Liver (tissue), 9 donors: Measurements from ENCODE around the gene TMTC1. TPM values are rescaled to one million over a fixed set of nuclear protein-coding genes. Genes with fewer than 3 reads are reported as not detected.

Source experiments
- DNase-seq: peaks from one replicate; pipeline ENCODE4 v3.0.0-alpha.2; 2017; ENCODE audit warnings: low spot score
- H3K27ac ChIP-seq, 2 donors: one replicate each; pipeline ENCODE4 v1.7.0; 2013; ENCODE audit warnings: inconsistent platforms in 2 of 2, low read length in 2 of 2, control low read depth in 1 of 2, low read depth in 1 of 2, mild to moderate bottlenecking in 1 of 2
- H3K27me3 ChIP-seq, 4 donors: one replicate each; pipeline versions ENCODE4 v1.6.1 to v1.7.0; 2013; ENCODE audit warnings: low read length in 3 of 4, inconsistent platforms in 1 of 4, mild to moderate bottlenecking in 1 of 4, moderate library complexity in 1 of 4; ENCODE audit not compliant: control insufficient read depth in 4 of 4, insufficient read depth in 4 of 4
- H3K36me3 ChIP-seq, 4 donors: one replicate each; pipeline versions ENCODE4 v1.6.1 to v1.7.0; 2013; ENCODE audit warnings: low read length in 3 of 4, mild to moderate bottlenecking in 3 of 4, low read depth in 1 of 4, moderate library complexity in 1 of 4; ENCODE audit not compliant: control insufficient read depth in 4 of 4, insufficient read depth in 3 of 4
- H3K4me1 ChIP-seq, 4 donors: one replicate each; pipeline versions ENCODE4 v1.6.1 to v1.7.0; 2013; ENCODE audit warnings: low read length in 3 of 4, mild to moderate bottlenecking in 3 of 4, moderate library complexity in 1 of 4; ENCODE audit not compliant: control insufficient read depth in 4 of 4, insufficient read depth in 4 of 4
- H3K4me3 ChIP-seq, 3 donors: one replicate each; pipeline versions ENCODE4 v1.6.1 to v1.7.0; 2013; ENCODE audit warnings: low read length in 3 of 3, control low read depth in 1 of 3, low read depth in 1 of 3, mild to moderate bottlenecking in 1 of 3
- H3K9ac ChIP-seq, 2 donors: one replicate each; pipeline ENCODE4 v1.7.0; 2013; ENCODE audit warnings: low read length in 2 of 2, mild to moderate bottlenecking in 2 of 2, moderate library complexity in 2 of 2, control low read depth in 1 of 2, low read depth in 1 of 2
- H3K9me3 ChIP-seq, 4 donors: one replicate each; pipeline versions ENCODE4 v1.6.1 to v1.7.0; 2013; ENCODE audit warnings: low read length in 3 of 4; ENCODE audit not compliant: control insufficient read depth in 4 of 4
- CTCF ChIP-seq: fragments of 150-350 bp; IDR thresholded peaks from 2 replicates; pipeline ENCODE4 v1.5.1; 2017; ENCODE audit warnings: improper control_type of control experiment, low read depth, low read length; ENCODE audit not compliant: missing input control
- EGR1 ChIP-seq, 2 donors: IDR thresholded peaks; 2 replicates each; pipeline ENCODE4 v1.6.1; 2016 to 2018; ENCODE audit warnings: antibody characterized with exemption in 2 of 2, low read depth in 2 of 2
- FOXA1 ChIP-seq: IDR thresholded peaks from 2 replicates; pipeline ENCODE4 v1.6.1; 2016; ENCODE audit warnings: antibody characterized with exemption
- FOXA2 ChIP-seq: IDR thresholded peaks from 2 replicates; pipeline ENCODE4 v1.6.1; 2016; ENCODE audit warnings: antibody characterized with exemption
- GABPA ChIP-seq, 2 donors: IDR thresholded peaks in 1 of 2; conservative IDR thresholded peaks in 1 of 2; 2 replicates each; pipeline ENCODE4 v1.6.1; 2016; ENCODE audit warnings: antibody characterized with exemption in 2 of 2, mild to moderate bottlenecking in 1 of 2, moderate library complexity in 1 of 2
- HNF4A ChIP-seq, 2 donors: conservative IDR thresholded peaks; 2 replicates each; pipeline ENCODE4 v1.6.1; 2016; ENCODE audit warnings: antibody characterized with exemption in 2 of 2, mild to moderate bottlenecking in 2 of 2
- HNF4G ChIP-seq: IDR thresholded peaks from 2 replicates; pipeline ENCODE4 v1.6.1; 2016; ENCODE audit warnings: antibody characterized with exemption
- JUND ChIP-seq, 2 donors: IDR thresholded peaks; 2 replicates each; pipeline ENCODE4 v1.6.1; 2016; ENCODE audit warnings: antibody characterized with exemption in 2 of 2
- NR2F2 ChIP-seq: IDR thresholded peaks from 2 replicates; pipeline ENCODE4 v1.6.1; 2016; ENCODE audit warnings: antibody characterized with exemption
- RAD21 ChIP-seq, 2 donors: IDR thresholded peaks; 2 replicates each; pipeline ENCODE4 v1.6.1; 2016; ENCODE audit warnings: antibody characterized with exemption in 2 of 2, mild to moderate bottlenecking in 2 of 2
- REST ChIP-seq: IDR thresholded peaks from 2 replicates; pipeline ENCODE4 v1.6.1; 2016; ENCODE audit warnings: antibody characterized with exemption, mild to moderate bottlenecking
- RXRA ChIP-seq, 2 donors: IDR thresholded peaks; 2 replicates each; pipeline ENCODE4 v1.6.1; 2017 to 2018; ENCODE audit warnings: antibody characterized with exemption in 2 of 2, mild to moderate bottlenecking in 1 of 2
- SP1 ChIP-seq: IDR thresholded peaks from 2 replicates; pipeline ENCODE4 v1.6.1; 2018; ENCODE audit warnings: antibody characterized with exemption, mild to moderate bottlenecking
- TAF1 ChIP-seq: conservative IDR thresholded peaks from 2 replicates; pipeline ENCODE4 v1.6.1; 2016; ENCODE audit warnings: antibody characterized with exemption, mild to moderate bottlenecking
- YY1 ChIP-seq: IDR thresholded peaks from 2 replicates; pipeline ENCODE4 v1.6.1; 2016; ENCODE audit warnings: antibody characterized with exemption, mild to moderate bottlenecking
- WGBS: extraction: QIAGEN DNeasy Blood & Tissue Kit; methylation state at CpG from one replicate; pipeline ENCODE4 v1.1.7; 2013; 5-methylcytosine and 5-hydroxymethylcytosine counted together
- polyA plus RNA-seq, 2 donors: library from polyadenylated mRNA; stranded (reverse) in 1 of 2; unstranded in 1 of 2; fragments of 200-250 nt in 1 of 2; fragments of >200 nt in 1 of 2; fragmentation: Nextera tagmentation in 1 of 2; extraction: Ambion mirVana in 1 of 2; gene quantifications; one replicate each; pipeline versions ENCODE4 v1.2.1 to v1.2.3, GENCODE V29; 2013 to 2015
- total RNA-seq, 2 donors: library from RNA; depleted of rRNA; stranded (reverse); fragments of >200 nt; gene quantifications; one replicate each; pipeline ENCODE4 v1.2.3, GENCODE V29; 2014
- TF ChIP-seq, protein P1 (sequence below): IDR thresholded peaks from 2 replicates; pipeline ENCODE4 v1.6.1; 2016; ENCODE audit warnings: antibody characterized with exemption
- TF ChIP-seq, protein P2 (sequence below): IDR thresholded peaks from 2 replicates; pipeline ENCODE4 v1.6.1; 2016; ENCODE audit warnings: antibody characterized with exemption
- donor health status: healthy.
- donor health status: healthy.
- donor health status: healthy.
- donor health status: healthy.
- donor health status: healthy.

Gene TMTC1
- total and polyA plus RNA-seq, 4 donors = 0.76 to 3.3 (median 2.1) TPM

GRCh38 chr12:29702222-29702621 is 81.5 kb downstream of the TMTC1 start:
- Histone ChIP-seq H3K4me3 (no peak overlapping the region), H3K9me3 (no peaks in the 10 kb centered on the region), H3K36me3 (no peaks in the 10 kb centered on the region), H3K27ac (no peak overlapping the region), H3K4me1 (no peaks in the 10 kb centered on the region), H3K9ac (no peak overlapping the region), H3K27me3 (no peaks in the 10 kb centered on the region)
- TF ChIP-seq REST (no peak), RAD21 (IDR thresholded peaks at IDR 0.05) (no peak), TAF1 (no peak), HNF4A (conservative IDR thresholded peaks at IDR 0.05) (no peak), EGR1 (IDR thresholded peaks at IDR 0.05; ENCODE audit: low read depth in 2 of 2) (no peak), JUND (IDR thresholded peaks at IDR 0.05) (no peak), SP1 (no peak), YY1 (no peak), RXRA (IDR thresholded peaks at IDR 0.05) (no peak), FOXA2 (no peak), HNF4G (no peak), CTCF (no peak), FOXA1 (no peak), GABPA (IDR thresholded peaks at IDR 0.05 in 1 of 2, conservative IDR thresholded peaks at IDR 0.05 in 1 of 2) (no peak)
- TF ChIP-seq, protein P1, sequence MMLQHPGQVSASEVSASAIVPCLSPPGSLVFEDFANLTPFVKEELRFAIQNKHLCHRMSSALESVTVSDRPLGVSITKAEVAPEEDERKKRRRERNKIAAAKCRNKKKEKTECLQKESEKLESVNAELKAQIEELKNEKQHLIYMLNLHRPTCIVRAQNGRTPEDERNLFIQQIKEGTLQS = no peak
- TF ChIP-seq, protein P2, sequence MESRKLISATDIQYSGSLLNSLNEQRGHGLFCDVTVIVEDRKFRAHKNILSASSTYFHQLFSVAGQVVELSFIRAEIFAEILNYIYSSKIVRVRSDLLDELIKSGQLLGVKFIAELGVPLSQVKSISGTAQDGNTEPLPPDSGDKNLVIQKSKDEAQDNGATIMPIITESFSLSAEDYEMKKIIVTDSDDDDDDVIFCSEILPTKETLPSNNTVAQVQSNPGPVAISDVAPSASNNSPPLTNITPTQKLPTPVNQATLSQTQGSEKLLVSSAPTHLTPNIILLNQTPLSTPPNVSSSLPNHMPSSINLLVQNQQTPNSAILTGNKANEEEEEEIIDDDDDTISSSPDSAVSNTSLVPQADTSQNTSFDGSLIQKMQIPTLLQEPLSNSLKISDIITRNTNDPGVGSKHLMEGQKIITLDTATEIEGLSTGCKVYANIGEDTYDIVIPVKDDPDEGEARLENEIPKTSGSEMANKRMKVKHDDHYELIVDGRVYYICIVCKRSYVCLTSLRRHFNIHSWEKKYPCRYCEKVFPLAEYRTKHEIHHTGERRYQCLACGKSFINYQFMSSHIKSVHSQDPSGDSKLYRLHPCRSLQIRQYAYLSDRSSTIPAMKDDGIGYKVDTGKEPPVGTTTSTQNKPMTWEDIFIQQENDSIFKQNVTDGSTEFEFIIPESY = no peak
- WGBS = 89% methylated on average over 5 of the region's 5 CpGs
- no peak for DNase-seq

DNA sequence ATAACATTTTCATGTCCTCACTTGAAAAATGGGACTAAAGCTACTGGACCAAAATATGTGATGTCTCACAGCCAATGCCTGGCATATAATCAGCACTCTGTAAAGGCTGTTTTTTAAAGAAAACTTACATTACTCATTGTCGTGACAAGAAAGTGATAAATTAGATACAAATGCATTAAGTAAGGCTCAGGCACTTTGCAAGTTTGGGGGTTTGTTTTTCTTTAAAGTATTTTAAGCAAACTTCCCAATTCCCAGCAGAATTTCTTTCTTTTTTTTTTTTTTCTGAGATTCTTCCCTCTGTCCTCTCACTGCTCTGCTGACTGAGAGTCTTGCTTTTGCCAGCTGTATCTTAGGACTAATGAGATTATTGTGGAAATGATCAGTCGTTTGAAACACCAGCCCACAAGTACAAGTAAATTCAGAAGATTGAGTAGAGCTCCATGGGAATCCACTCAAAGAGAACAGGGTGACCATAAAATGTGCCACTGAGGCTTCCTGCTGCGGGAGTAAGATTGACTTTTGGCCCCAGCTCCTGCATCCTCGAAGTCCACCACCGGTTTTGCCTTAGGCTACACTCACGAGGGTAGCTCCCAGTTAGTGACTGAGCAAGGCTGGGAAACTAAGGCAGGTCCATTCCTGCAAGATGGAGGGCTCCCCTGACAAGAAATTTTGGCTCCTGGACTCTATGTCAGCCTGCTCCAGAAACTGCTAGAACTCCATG is 82.8 kb downstream of the TMTC1 start:
- Histone ChIP-seq H3K4me3 (no peak overlapping the region), H3K9ac (no peak overlapping the region), H3K27ac (no peak overlapping the region), H3K9me3 (no peaks in the 10 kb centered on the region), H3K36me3 (no peaks in the 10 kb centered on the region), H3K27me3 (no peaks in the 10 kb centered on the region), H3K4me1 (no peaks in the 10 kb centered on the region)
- 76% methylated on average over 6 of the region's 6 CpGs for WGBS
- no peak for DNase-seq
- TF ChIP-seq NR2F2 = no peak
- TF ChIP-seq TAF1 = no peak
- no peak for TF ChIP-seq RAD21 (IDR thresholded peaks at IDR 0.05)
- TF ChIP-seq, protein P1 = no peak
- no peak for TF ChIP-seq GABPA (IDR thresholded peaks at IDR 0.05 in 1 of 2, conservative IDR thresholded peaks at IDR 0.05 in 1 of 2)
- TF ChIP-seq REST = no peak
- TF ChIP-seq, protein P2 = no peak
- TF ChIP-seq HNF4G = no peak
- TF ChIP-seq YY1 = no peak
- no peak for TF ChIP-seq RXRA (IDR thresholded peaks at IDR 0.05)
